Measurements from ENCODE around the gene SORCS3. TPM values are rescaled to one million over a fixed set of nuclear protein-coding genes. Genes with fewer than 3 reads are reported as not detected.

SORCS3 gene
- total RNA-seq: under 1 TPM in 1 of 3 donors, not detected in 2; 0.60 TPM
- long read RNA-seq, donor 1: 0 reads
- long read RNA-seq, donor 2: 0 reads

DNA sequence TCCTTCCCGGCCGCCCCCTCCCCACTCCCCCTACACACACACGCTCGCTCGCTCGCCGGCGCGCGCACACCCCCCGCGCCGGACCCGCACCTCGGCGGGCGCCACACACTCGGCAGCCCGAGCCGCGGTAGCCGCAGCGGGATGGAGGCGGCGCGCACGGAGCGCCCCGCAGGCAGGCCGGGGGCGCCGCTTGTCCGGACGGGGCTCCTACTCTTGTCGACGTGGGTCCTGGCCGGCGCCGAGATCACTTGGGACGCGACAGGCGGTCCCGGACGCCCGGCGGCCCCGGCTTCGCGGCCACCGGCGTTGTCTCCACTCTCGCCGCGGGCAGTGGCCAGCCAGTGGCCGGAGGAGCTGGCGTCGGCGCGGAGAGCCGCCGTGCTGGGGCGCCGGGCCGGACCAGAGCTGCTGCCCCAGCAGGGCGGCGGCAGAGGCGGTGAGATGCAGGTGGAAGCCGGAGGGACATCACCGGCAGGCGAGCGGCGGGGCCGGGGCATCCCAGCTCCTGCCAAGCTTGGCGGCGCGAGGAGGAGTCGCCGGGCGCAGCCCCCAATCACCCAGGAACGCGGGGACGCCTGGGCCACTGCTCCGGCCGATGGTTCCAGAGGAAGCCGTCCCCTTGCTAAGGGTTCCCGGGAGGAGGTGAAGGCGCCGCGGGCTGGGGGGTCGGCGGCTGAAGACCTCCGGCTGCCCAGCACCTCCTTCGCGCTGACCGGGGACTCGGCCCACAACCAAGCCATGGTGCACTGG, at the start of gene SORCS3:
TSS of gene SORCS3 (plus strand) at position 104 of the 750 bp plus-strand sequence.
- Histone ChIP-seq H3K4me3 (no peak within 1 kb of the TSS), H3K9me3 (no peaks in the 10 kb centered on the region), H3K4me1 (ENCODE audit: low read depth) (no peaks in the 10 kb centered on the region), H3K36me3 (ENCODE audit: low read depth) (no peaks in the 10 kb centered on the region)
- ATAC-seq: no peak
- TF ChIP-seq, protein P1, sequence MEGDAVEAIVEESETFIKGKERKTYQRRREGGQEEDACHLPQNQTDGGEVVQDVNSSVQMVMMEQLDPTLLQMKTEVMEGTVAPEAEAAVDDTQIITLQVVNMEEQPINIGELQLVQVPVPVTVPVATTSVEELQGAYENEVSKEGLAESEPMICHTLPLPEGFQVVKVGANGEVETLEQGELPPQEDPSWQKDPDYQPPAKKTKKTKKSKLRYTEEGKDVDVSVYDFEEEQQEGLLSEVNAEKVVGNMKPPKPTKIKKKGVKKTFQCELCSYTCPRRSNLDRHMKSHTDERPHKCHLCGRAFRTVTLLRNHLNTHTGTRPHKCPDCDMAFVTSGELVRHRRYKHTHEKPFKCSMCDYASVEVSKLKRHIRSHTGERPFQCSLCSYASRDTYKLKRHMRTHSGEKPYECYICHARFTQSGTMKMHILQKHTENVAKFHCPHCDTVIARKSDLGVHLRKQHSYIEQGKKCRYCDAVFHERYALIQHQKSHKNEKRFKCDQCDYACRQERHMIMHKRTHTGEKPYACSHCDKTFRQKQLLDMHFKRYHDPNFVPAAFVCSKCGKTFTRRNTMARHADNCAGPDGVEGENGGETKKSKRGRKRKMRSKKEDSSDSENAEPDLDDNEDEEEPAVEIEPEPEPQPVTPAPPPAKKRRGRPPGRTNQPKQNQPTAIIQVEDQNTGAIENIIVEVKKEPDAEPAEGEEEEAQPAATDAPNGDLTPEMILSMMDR (IDR thresholded peaks at IDR 0.05): no peak
- peak in 1 of 3 donors; percentile 41 for DNase-seq
- intact Hi-C loops (cut with DNase I, micrococcal nuclease): no loop called here

DNA sequence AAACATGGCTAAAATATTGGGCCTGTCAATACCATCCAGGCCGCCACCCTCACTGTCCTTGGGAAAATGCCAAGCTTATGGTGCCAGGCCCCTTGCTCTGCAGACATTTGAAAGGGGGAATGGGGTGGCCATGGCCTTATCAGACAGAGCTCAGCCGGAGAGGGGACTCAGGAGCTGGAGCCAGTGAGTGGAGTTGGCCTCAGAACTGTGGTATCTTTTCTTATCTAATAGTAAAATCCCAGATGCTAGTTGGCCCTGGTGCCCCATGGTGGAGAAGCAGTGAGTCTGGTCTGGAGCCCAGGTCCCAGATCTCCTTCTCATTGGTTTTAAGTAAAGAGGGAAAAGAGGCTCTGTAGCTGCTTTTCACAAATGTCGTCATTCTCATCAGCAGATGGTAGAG, 49.6 kb upstream of the SORCS3 start:
- intact Hi-C loops (cut with DNase I, micrococcal nuclease): no loop called here
- Histone ChIP-seq H3K36me3 (ENCODE audit: low read depth) (no peaks in the 10 kb centered on the region), H3K4me1 (ENCODE audit: low read depth) (no peaks in the 10 kb centered on the region), H3K9me3 (no peaks in the 10 kb centered on the region), H3K4me3 (no peak overlapping the region)
- DNase-seq: no peak
- no peak for ATAC-seq
- TF ChIP-seq, protein P1 (IDR thresholded peaks at IDR 0.05): no peak

DNA sequence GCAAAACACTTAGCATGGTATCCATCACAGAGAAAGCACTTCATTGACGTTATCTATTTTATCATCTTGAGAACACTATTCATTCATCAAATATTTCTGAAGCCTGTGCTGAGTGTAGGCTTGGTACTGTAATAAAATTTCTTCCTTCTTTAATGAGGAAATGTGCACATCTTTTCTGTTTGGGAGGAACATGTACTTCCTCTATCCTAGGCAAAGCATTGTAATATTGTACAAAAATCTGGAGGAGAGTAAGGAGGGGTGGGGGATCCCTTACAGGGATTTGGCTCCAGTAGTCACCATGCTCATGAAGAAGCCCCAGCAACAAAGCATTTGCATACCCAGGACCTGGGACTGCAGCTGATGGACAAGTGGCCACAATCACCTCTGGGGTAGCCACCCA, 39.9 kb upstream of the SORCS3 start:
- Histone ChIP-seq H3K36me3 (ENCODE audit: low read depth) (no peaks in the 10 kb centered on the region), H3K4me3 (no peak overlapping the region), H3K9me3 (no peaks in the 10 kb centered on the region), H3K4me1 (ENCODE audit: low read depth) (no peaks in the 10 kb centered on the region)
- TF ChIP-seq, protein P1 (IDR thresholded peaks at IDR 0.05): no peak
- no peak for ATAC-seq
- intact Hi-C loops (cut with DNase I, micrococcal nuclease): no loop called here
- no peak for DNase-seq

DNA sequence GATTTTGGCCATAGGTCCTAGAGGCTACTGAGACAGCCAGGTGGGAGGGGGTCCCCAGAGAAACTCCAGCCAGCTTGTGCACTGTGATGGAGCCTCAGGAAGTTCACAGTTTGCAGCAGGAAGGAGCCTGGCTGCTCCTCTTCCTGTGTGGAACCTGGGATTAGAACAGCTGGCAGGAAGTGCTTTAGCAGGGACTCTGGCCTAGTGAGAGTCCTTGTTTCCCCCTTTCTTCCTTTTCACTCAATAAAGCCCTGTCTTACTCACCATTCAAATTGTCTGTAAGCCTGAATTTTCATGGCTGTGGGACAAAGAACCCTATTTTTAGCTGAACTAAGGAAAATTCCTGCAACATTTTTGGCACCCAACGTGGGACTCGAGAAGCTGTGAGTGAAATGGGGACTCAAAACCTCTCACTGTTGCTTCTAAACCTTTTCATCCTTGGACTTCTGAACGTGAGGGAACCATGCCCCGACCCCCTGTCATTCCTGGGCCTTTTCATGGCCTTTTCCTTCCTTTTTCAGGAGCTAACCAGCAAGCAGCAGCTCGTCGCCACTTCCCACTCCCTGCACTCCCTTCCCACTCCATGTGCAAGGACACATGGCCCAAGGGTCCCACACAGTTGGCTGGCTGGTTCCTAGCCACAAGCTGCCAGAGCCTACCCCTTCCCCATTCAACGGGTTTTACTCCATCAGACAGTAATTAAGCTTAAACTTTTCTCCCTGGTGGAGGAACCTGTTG, 32.8 kb upstream of the SORCS3 start:
- ATAC-seq (no peak), DNase-seq (no peak)
- no peaks in the 10 kb centered on the region for H3K36me3 ChIP-seq (ENCODE audit: low read depth)
- intact Hi-C loops (cut with DNase I, micrococcal nuclease): no loop called here
- no peak overlapping the region for H3K4me3 ChIP-seq
- peaks cover 5% of the 10 kb centered on the region for H3K9me3 ChIP-seq
- no peaks in the 10 kb centered on the region for H3K4me1 ChIP-seq (ENCODE audit: low read depth)
- TF ChIP-seq, protein P1 (IDR thresholded peaks at IDR 0.05): no peak

DNA sequence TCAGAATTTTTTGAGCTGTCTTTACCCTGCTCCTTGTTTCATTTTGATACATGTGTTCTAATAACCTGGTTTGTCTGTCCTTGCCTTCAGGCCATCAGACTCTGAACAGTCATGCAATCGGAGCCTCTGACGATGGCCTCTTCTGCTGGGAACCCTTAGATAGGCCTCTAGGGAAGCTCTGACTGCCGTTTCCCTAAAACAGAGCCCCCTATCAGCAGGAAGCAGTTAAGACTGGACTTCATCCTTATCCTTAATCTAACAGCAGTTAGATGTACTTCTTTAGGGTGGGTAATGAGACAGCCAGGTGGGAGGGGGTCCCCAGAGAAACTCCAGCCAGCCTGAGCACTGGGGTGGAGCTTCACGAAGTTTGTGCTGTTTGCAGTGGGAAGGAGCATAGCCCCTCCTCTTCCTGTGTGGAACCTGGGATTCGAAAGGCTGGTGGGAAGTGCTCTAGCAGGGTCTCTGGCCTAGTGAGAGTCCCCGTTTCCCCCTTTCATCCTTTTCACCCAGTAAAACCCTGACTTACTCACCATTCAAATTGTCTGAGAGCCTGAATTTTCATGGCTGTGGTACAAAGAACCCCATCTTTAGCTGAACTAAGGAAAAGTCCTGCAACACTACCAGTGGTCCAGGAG, 28.4 kb upstream of the SORCS3 start:
- H3K9me3 ChIP-seq: peaks cover 5% of the 10 kb centered on the region
- intact Hi-C loops (cut with DNase I, micrococcal nuclease): no loop called here
- no peak for DNase-seq
- no peaks in the 10 kb centered on the region for H3K4me1 ChIP-seq (ENCODE audit: low read depth)
- TF ChIP-seq, protein P1 (IDR thresholded peaks at IDR 0.05): no peak
- no peak for ATAC-seq
- H3K4me3 ChIP-seq: no peak overlapping the region
- H3K36me3 ChIP-seq (ENCODE audit: low read depth): no peaks in the 10 kb centered on the region
